Measurements from ENCODE around the gene CNTRL. TPM values are rescaled to one million over a fixed set of nuclear protein-coding genes. Genes with fewer than 3 reads are reported as not detected.

CNTRL gene
- total RNA-seq, 1 experiment from 2014 or later, result 11.6 TPM

DNA sequence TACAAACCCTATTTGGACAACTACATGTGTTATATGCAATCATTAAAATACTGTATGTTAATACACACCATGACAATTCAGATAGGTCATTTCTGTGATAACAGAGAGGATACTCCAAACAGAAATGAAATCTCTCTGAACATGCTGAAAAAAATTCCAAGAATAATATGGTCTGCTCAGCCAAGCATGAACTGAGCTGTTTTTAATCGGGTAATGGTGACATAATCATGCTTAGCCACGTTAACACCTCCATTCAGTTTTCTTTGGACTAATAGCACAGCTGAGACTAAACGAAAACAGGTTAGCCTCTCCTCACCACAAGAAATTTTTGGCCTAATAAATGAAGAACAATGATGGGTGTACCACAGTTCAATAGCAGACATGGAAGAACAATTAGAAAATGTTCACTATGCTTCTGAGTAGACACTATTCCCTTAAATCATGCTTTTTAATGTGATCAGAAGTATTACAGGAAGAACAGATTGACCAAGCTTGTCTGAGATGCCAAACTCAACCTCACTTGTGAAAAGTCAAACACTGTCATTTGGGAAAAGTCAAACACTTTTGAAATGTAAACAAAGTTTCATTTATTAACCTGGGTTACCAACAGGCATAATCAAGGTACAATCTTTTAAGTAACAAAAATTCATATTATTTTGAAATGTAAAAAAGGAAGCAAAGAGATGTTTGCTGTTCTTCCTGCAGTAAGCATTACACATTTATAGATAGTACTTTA lies 107.5 kb downstream of the CNTRL start:
- Histone ChIP-seq H3K56ac (ENCODE audit: insufficient read length, low read depth, low read length) (no peak overlapping the region), H2BK15ac (ENCODE audit: low read depth, low read length) (no peak overlapping the region), H3K79me1 (ENCODE audit: insufficient read depth, low read depth, low read length, poor library complexity, severe bottlenecking) (no peaks in the 10 kb centered on the region), H3K4me1 (ENCODE audit: insufficient read depth, low read length) (no peaks in the 10 kb centered on the region; the same call in 1 of the 2 replicates), H4K20me1 (ENCODE audit: control insufficient read depth, insufficient read depth, insufficient read length) (no peaks in the 10 kb centered on the region), H4K8ac (replicated peaks; ENCODE audit: insufficient read length, low read depth, low read length) (no peak overlapping the region), H3K9ac (ENCODE audit: extremely low read depth, insufficient read length, low read length) (no peak overlapping the region), H3K4ac (ENCODE audit: low read depth, low read length) (no peak overlapping the region), H3K27me3 (ENCODE audit: insufficient read depth, low read length) (no peaks in the 10 kb centered on the region), H2BK5ac (ENCODE audit: insufficient read length, low read length) (no peak overlapping the region), H2AFZ (ENCODE audit: low read length) (no peak overlapping the region), H3K9me3 (ENCODE audit: control insufficient read depth, low read depth, low read length) (no peaks in the 10 kb centered on the region), H3K79me2 (ENCODE audit: insufficient read depth, low read length) (peaks cover 5% of the 10 kb centered on the region; the same call in 1 of the 2 replicates), H2BK20ac (ENCODE audit: low read depth, low read length, poor library complexity, severe bottlenecking) (no peak overlapping the region), H3T11ph (ENCODE audit: low read length) (no peak overlapping the region), H3K18ac (ENCODE audit: insufficient read length, low read depth, low read length) (no peak overlapping the region), H3K4me2 (ENCODE audit: insufficient read depth, insufficient read length, low read length) (no peak overlapping the region), H3K23ac (ENCODE audit: insufficient read length, low read depth, low read length) (no peak overlapping the region), H3K14ac (ENCODE audit: insufficient read depth, low read length) (no peak overlapping the region), H4K91ac (ENCODE audit: insufficient read length, low read depth, low read length) (no peak overlapping the region), H4K5ac (ENCODE audit: insufficient read length, low read depth, low read length) (no peak overlapping the region), H3K23me2 (ENCODE audit: insufficient read length, low read depth, low read length, poor library complexity, severe bottlenecking) (no peaks in the 10 kb centered on the region), H2AK5ac (ENCODE audit: insufficient read length, low read length) (no peak overlapping the region), H2BK12ac (ENCODE audit: insufficient read length, low read depth, low read length) (no peak overlapping the region), H2BK120ac (ENCODE audit: low read depth, low read length, poor library complexity, severe bottlenecking) (no peak overlapping the region), H3K27ac (ENCODE audit: insufficient read length, low read depth, low read length) (no peak overlapping the region)
- no peaks in the 10 kb centered on the region for H3K9me3 Mint-ChIP-seq
- no peak overlapping the region for H3K4me3 Mint-ChIP-seq
- H3K27ac Mint-ChIP-seq, result no peak overlapping the region
- no CpG with 5 or more reads among the region's 3 CpGs for WGBS (ENCODE audit: extremely low coverage, insufficient read length, low lambda C conversion rate)
- TF ChIP-seq, protein P1, sequence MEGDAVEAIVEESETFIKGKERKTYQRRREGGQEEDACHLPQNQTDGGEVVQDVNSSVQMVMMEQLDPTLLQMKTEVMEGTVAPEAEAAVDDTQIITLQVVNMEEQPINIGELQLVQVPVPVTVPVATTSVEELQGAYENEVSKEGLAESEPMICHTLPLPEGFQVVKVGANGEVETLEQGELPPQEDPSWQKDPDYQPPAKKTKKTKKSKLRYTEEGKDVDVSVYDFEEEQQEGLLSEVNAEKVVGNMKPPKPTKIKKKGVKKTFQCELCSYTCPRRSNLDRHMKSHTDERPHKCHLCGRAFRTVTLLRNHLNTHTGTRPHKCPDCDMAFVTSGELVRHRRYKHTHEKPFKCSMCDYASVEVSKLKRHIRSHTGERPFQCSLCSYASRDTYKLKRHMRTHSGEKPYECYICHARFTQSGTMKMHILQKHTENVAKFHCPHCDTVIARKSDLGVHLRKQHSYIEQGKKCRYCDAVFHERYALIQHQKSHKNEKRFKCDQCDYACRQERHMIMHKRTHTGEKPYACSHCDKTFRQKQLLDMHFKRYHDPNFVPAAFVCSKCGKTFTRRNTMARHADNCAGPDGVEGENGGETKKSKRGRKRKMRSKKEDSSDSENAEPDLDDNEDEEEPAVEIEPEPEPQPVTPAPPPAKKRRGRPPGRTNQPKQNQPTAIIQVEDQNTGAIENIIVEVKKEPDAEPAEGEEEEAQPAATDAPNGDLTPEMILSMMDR (conservative IDR thresholded peaks at IDR 0.05), result no peak
- no peak for DNase-seq
- H3K27me3 Mint-ChIP-seq (ENCODE audit: low read depth), result no peaks in the 10 kb centered on the region
- 0 out of 4 replicates have a peak, but pooled peaks cover 0 to 3% of the 10 kb centered on the region in 2 experiments for H3K4me1 Mint-ChIP-seq
- H3K36me3 Mint-ChIP-seq (ENCODE audit: insufficient read depth in 1 of 3, low read depth in 3 of 3), result peaks cover 2 to 40% (median 20%) of the 10 kb centered on the region in 3 experiments; a peak in 5 of 7 replicates
